ENCODE measurements around the gene SLCO2B1. TPM values are rescaled to one million over a fixed set of nuclear protein-coding genes. Genes with fewer than 3 reads are reported as not detected.

The SLCO2B1 gene
- total and polyA plus RNA-seq, 8 donors, result 3.3 to 68.2 (median 16.0) TPM

DNA sequence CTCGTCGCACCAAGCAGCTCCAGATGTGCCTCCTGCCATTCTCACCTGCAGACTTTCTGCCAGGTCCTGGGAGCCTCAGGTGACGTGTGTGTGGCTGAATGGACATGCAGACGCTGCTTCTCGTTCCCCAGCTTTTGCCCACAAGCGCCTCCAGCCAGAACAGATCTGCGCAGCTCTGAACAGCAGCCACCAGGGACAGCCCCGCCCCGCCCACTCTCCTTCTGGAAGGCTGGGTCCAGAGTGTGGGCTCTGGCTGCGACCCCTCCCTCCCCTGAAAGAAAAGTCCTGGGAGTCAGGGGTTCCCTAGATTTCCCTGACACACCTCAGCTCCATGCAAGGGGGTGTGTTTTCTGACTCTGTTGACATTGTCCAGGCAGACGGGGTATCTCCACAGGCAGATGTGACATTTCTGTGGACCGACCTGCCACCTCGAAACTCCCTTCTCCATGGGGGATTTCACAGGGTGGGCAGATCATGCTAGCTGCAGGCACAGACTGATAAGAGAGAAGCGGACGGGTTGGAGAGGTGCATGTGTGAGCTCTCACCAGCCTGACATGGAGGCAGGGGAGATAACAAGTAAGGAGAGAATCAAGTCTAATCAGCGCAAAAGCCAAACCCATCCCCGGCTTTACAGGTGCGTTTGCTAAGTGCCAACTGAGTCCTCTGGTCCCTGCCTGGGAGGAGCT, 19.8 kb downstream of the SLCO2B1 start:
- TF ChIP-seq POLR2AphosphoS5 (IDR thresholded peaks at IDR 0.05) (no peak), POLR2A (IDR thresholded peaks at IDR 0.05) (no peak), EP300 (IDR thresholded peaks at IDR 0.05) (no peak)
- TF ChIP-seq, protein P1, sequence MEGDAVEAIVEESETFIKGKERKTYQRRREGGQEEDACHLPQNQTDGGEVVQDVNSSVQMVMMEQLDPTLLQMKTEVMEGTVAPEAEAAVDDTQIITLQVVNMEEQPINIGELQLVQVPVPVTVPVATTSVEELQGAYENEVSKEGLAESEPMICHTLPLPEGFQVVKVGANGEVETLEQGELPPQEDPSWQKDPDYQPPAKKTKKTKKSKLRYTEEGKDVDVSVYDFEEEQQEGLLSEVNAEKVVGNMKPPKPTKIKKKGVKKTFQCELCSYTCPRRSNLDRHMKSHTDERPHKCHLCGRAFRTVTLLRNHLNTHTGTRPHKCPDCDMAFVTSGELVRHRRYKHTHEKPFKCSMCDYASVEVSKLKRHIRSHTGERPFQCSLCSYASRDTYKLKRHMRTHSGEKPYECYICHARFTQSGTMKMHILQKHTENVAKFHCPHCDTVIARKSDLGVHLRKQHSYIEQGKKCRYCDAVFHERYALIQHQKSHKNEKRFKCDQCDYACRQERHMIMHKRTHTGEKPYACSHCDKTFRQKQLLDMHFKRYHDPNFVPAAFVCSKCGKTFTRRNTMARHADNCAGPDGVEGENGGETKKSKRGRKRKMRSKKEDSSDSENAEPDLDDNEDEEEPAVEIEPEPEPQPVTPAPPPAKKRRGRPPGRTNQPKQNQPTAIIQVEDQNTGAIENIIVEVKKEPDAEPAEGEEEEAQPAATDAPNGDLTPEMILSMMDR (IDR thresholded peaks at IDR 0.05), result no peak
- Histone ChIP-seq H3K27me3 (peaks cover 0 to 9% (median 0%) of the 10 kb centered on the region in 3 donors), H3K9me3 (no peaks in the 10 kb centered on the region), H3K36me3 (no peaks in the 10 kb centered on the region), H3K4me1 (peaks cover 0 to 18% (median 9%) of the 10 kb centered on the region in 4 donors), H3K4me3 (no peak overlapping the region), H3K27ac (no peak overlapping the region)
- WGBS, 5 donors, result 31 to 56% (median 51%) methylated on average over 14 to 18 of the region's 18 CpGs
- intact Hi-C loops (cut with DNase I; ENCODE audit: low total_unique reads), result no loop called here
- DNase-seq, result no peak

DNA sequence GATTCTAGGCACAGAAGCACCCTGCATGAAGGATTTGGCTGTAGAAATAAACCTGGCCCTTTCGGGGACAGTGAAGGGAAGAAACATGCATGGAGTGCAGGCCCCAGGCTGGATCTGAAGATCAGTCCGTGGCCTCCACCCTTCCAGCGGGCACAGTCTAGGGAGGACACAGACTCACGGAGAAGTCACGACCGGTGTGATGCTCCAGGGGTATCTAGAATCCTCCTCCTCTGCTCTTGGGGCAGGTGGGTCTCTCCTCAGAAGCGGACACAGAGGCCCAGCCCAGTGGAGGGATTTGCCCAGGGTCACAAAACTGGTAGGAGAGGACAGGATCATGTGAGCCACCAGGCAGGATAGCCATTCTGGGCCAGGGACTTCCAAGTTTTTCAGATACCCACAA, 22.4 kb downstream of the SLCO2B1 start:
- Histone ChIP-seq H3K36me3 (no peaks in the 10 kb centered on the region), H3K4me3 (no peak overlapping the region), H3K9me3 (no peaks in the 10 kb centered on the region), H3K27me3 (peaks cover 0 to 9% (median 0%) of the 10 kb centered on the region in 3 donors), H3K27ac (no peak overlapping the region), H3K4me1 (peaks cover 0 to 14% (median 7%) of the 10 kb centered on the region in 4 donors)
- 81 to 98% (median 96%) methylated on average over 7 of the region's 7 CpGs for WGBS, 5 donors
- TF ChIP-seq POLR2AphosphoS5 (IDR thresholded peaks at IDR 0.05), result no peak
- TF ChIP-seq, protein P1 (IDR thresholded peaks at IDR 0.05), result no peak
- TF ChIP-seq EP300 (IDR thresholded peaks at IDR 0.05), result no peak
- TF ChIP-seq POLR2A (IDR thresholded peaks at IDR 0.05), result no peak
- DNase-seq, result no peak
- intact Hi-C loops (cut with DNase I; ENCODE audit: low total_unique reads), result no loop called here

DNA sequence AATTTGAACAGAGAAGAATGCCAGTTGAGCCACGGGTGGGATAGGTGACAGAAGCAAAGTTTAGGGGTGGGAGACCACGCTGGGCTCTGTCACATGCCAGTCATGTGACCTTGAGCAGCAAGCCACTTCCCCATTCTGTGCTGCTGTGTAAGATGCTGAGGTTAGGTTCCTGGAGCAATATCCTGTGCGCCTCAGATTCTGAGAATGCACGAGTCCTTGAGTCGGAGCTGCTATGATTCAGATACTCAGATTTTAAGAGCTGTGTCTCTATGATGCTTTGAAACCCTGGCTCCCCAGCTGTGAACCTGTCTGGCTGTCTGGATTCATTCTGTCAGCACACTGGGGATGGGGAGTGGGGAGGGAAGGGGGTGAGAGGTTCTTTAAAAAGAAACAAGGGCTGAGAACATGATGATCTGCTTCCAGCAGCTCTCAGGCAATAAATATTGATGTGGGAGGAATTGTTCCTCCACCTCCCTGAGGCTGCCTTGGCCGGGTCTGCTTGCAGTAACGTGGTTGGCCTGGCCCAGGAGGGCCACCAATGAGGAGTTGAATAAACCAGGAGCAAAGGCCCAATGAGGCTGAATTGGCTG, 24.0 kb downstream of the SLCO2B1 start:
- Histone ChIP-seq H3K9me3 (no peaks in the 10 kb centered on the region), H3K27ac (peak overlapping the region in 4 of 5 donors; percentile 7 to 68 (median 58)), H3K4me3 (no peak overlapping the region), H3K27me3 (peaks cover 0 to 9% (median 0%) of the 10 kb centered on the region in 3 donors), H3K36me3 (no peaks in the 10 kb centered on the region), H3K4me1 (peaks cover 0 to 8% (median 2%) of the 10 kb centered on the region in 4 donors)
- intact Hi-C loops (cut with DNase I; ENCODE audit: low total_unique reads), result no loop called here
- no peak for DNase-seq
- TF ChIP-seq EP300 (IDR thresholded peaks at IDR 0.05), result no peak
- TF ChIP-seq, protein P1 (IDR thresholded peaks at IDR 0.05), result no peak
- TF ChIP-seq POLR2AphosphoS5 (IDR thresholded peaks at IDR 0.05), result no peak
- TF ChIP-seq POLR2A (IDR thresholded peaks at IDR 0.05), result no peak
- WGBS, 5 donors, result 35 to 51% (median 50%) methylated on average over 7 of the region's 7 CpGs

DNA sequence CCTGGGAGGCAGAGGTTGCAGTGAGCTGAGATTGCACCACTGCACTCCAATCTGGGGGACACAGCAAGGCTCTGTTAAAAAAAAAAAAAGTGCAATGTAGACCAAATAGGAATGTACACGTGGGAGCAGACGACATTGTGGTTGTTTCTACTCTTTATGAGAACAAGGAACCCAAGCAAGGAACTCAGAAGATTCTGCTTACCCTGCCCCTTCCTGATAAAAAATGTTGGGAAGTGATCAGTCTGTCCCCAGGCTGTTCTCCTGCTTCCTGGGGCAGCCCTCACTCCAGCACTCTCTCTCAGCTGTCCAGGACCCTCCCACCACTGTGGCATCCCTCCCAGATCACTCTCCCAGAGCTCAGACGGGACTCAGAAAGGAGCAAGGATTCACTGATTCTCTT, 31.8 kb downstream of the SLCO2B1 start:
- TF ChIP-seq POLR2AphosphoS5 (IDR thresholded peaks at IDR 0.05), result no peak
- TF ChIP-seq POLR2A (IDR thresholded peaks at IDR 0.05), result no peak
- TF ChIP-seq, protein P1 (IDR thresholded peaks at IDR 0.05), result no peak
- no peak for TF ChIP-seq EP300 (IDR thresholded peaks at IDR 0.05)
- intact Hi-C loops (cut with DNase I; ENCODE audit: low total_unique reads), result no loop called here
- Histone ChIP-seq H3K4me1 (no peaks in the 10 kb centered on the region), H3K27me3 (peaks cover 0 to 7% (median 0%) of the 10 kb centered on the region in 3 donors), H3K9me3 (no peaks in the 10 kb centered on the region), H3K36me3 (no peaks in the 10 kb centered on the region), H3K4me3 (no peak overlapping the region), H3K27ac (peak overlapping the region in 1 of 5 donors; percentile 66)
- WGBS, 5 donors, result 27 to 40% (median 31%) methylated on average over 3 of the region's 3 CpGs
- no peak for DNase-seq
